B cell (primary cell): ENCODE measurements around the gene DLX2. TPM values are rescaled to one million over a fixed set of nuclear protein-coding genes. Genes with fewer than 3 reads are reported as not detected.

Source experiments
- ATAC-seq: fragments of 200-7000 bp; cut with Tn5 transposase; one replicate; pipeline ENCODE4 v1.10.0; 2021; ENCODE audit warnings: low read depth, mild to moderate bottlenecking, moderate number of reproducible peaks, moderate library complexity
- CTCF ChIA-PET: fragments of 350-600 bp; sonication (Branson Sonifier 250); formaldehyde crosslinking; loops from one replicate; lab custom pipeline; 2021; ENCODE audit warnings: antibody characterized with exemption, inconsistent platforms; lab: Charles Lee
- POLR2A ChIA-PET: fragments of 350-600 bp; sonication (Branson Sonifier 250); formaldehyde crosslinking; loops from one replicate; lab custom pipeline; 2021; ENCODE audit warnings: antibody characterized with exemption; lab: Charles Lee
- DNase-seq: peaks from one replicate; pipeline ENCODE4 v3.0.0; 2013
- H2AFZ ChIP-seq: 2 replicates; pipeline ENCODE4 v1.6.1; 2012; ENCODE audit warnings: mild to moderate bottlenecking, low read depth, low read length; ENCODE audit not compliant: insufficient read depth, poor library complexity, severe bottlenecking
- H3K27ac ChIP-seq, 2 donors: 1 replicate in 1 of 2; 2 replicates in 1 of 2; pipeline ENCODE4 v1.5.1; 2012 to 2013; ENCODE audit warnings: low read length in 2 of 2, mild to moderate bottlenecking in 2 of 2, moderate library complexity in 1 of 2
- H3K27me3 ChIP-seq, 4 experiments: fragments of 200-600 bp in 1 of 4; sonication (generic) in 1 of 4; replicated peaks in 1 of 4; 1 replicate in 2 of 4; 2 replicates in 2 of 4; pipeline versions ENCODE4 v1.6.1 to v1.7.0; 2013 to 2016; ENCODE audit warnings: low read length in 3 of 4, mild to moderate bottlenecking in 2 of 4, mixed read lengths in 1 of 4, moderate library complexity in 1 of 4; ENCODE audit not compliant: insufficient read depth in 4 of 4, control insufficient read depth in 3 of 4; ENCODE audit errors: control extremely low read depth in 1 of 4
- H3K36me3 ChIP-seq, 2 experiments: replicated peaks in 1 of 2; 1 replicate in 1 of 2; 2 replicates in 1 of 2; pipeline versions ENCODE4 v1.6.1 to v1.7.1; 2013; ENCODE audit warnings: low read length in 1 of 2; ENCODE audit not compliant: insufficient read depth in 2 of 2, control insufficient read depth in 1 of 2; ENCODE audit errors: control extremely low read depth in 1 of 2, extremely low read depth in 1 of 2
- H3K4me1 ChIP-seq, 2 donors: fragments of 200-600 bp in 1 of 2; sonication (generic) in 1 of 2; 1 replicate in 1 of 2; 2 replicates in 1 of 2; pipeline versions ENCODE4 v1.5.1 to v1.6.1; 2013 to 2017; ENCODE audit warnings: low read length in 2 of 2; ENCODE audit not compliant: control insufficient read depth in 2 of 2, insufficient read depth in 2 of 2
- H3K4me2 ChIP-seq: replicated peaks from 2 replicates; pipeline ENCODE3; 2012; ENCODE audit warnings: mild to moderate bottlenecking, low read depth, low read length; ENCODE audit not compliant: poor library complexity, severe bottlenecking
- H3K4me3 ChIP-seq, 5 experiments: fragments of 200-600 bp in 1 of 5; sonication (generic) in 1 of 5; 1 replicate in 3 of 5; 2 replicates in 2 of 5; pipeline versions ENCODE4 v1.5.1 to v1.7.0; 2011 to 2016; ENCODE audit warnings: low read length in 4 of 5, mild to moderate bottlenecking in 4 of 5, low read depth in 2 of 5, control low read depth in 1 of 5, moderate library complexity in 1 of 5; ENCODE audit not compliant: insufficient read depth in 1 of 5; ENCODE audit errors: control extremely low read depth in 1 of 5, extremely low read depth in 1 of 5
- H3K79me2 ChIP-seq: fragments of 200-600 bp; sonication (generic); one replicate; pipeline ENCODE4 v1.6.0; 2016; ENCODE audit warnings: low read length; ENCODE audit not compliant: control insufficient read depth, insufficient read depth
- H3K9ac ChIP-seq: fragments of 200-600 bp; sonication (generic); 2 replicates; pipeline ENCODE4 v1.6.1; 2017; ENCODE audit warnings: mild to moderate bottlenecking, low read length, moderate library complexity
- H3K9me3 ChIP-seq, 3 donors: one replicate each; pipeline versions ENCODE4 v1.6.1 to v1.7.1; 2013; ENCODE audit warnings: low read length in 2 of 3; ENCODE audit not compliant: control insufficient read depth in 2 of 3, insufficient read depth in 1 of 3; ENCODE audit errors: control extremely low read depth in 1 of 3
- H4K20me1 ChIP-seq: 2 replicates; pipeline ENCODE4 v1.6.0; 2012; ENCODE audit warnings: mild to moderate bottlenecking, low read length; ENCODE audit not compliant: insufficient read depth, control insufficient read depth, poor library complexity, severe bottlenecking
- H3K27ac Mint-ChIP-seq: one replicate; pipeline ENCODE4 v1.8.0; 2021; ENCODE audit warnings: mixed read lengths
- H3K27me3 Mint-ChIP-seq: one replicate; pipeline ENCODE4 v1.8.0; 2021; ENCODE audit warnings: mixed read lengths
- H3K4me1 Mint-ChIP-seq: one replicate; pipeline ENCODE4 v1.8.0; 2021; ENCODE audit warnings: mixed read lengths
- H3K4me3 Mint-ChIP-seq: one replicate; pipeline ENCODE4 v1.8.0; 2021; ENCODE audit warnings: mixed read lengths
- H3K9me3 Mint-ChIP-seq: one replicate; pipeline ENCODE4 v1.8.0; 2022; ENCODE audit warnings: mixed read lengths; ENCODE audit not compliant: insufficient read depth
- EZH2 ChIP-seq: IDR thresholded peaks from 2 replicates; pipeline ENCODE4 v1.6.1; 2012; ENCODE audit warnings: borderline replicate concordance, low read depth, mild to moderate bottlenecking, moderate library complexity, low read length; ENCODE audit not compliant: insufficient read depth, poor library complexity, severe bottlenecking
- WGBS: methylation state at CpG from one replicate; pipeline ENCODE4 v1.1.5; 2013; ENCODE audit warnings: missing lambda C conversion rate; ENCODE audit not compliant: insufficient coverage; 5-methylcytosine and 5-hydroxymethylcytosine counted together
- intact Hi-C: fragments of 100-400 bp; cut with micrococcal nuclease; formaldehyde crosslinking; loops from one replicate; pipeline ENCODE4 v1.10.0; 2022
- polyA plus RNA-seq: library from polyadenylated mRNA; depleted of rRNA; stranded (reverse); fragments of >200 nt; gene quantifications from 2 replicates; pipeline ENCODE4 v1.2.3, GENCODE V29; 2012
- total RNA-seq, 2 donors: library from RNA; stranded (reverse); fragments of 120-200 nt in 1 of 2; gene quantifications; 1 replicate in 1 of 2; 2 replicates in 1 of 2; pipeline versions ENCODE4 v1.2.3 to v1.2.4, GENCODE V29; 2013 to 2022
- TF ChIP-seq, protein P1 (sequence below): fragments of 200-600 bp; IDR thresholded peaks from one replicate; pipeline ENCODE4 v1.8.0; 2022; ENCODE audit warnings: antibody characterized with exemption, mild to moderate bottlenecking

Gene DLX2
- total and polyA plus RNA-seq, 2 donors (not counting 1 experiment from before 2014, with no cell fraction given) = 0.13 to 0.52 TPM

- no peak overlapping the region for H3K27ac ChIP-seq
- peaks cover 27% of the 10 kb centered on the region for H3K4me1 Mint-ChIP-seq
- no peak overlapping the region for H3K4me3 Mint-ChIP-seq
- 18% methylated on average over 17 of the region's 25 CpGs for WGBS
- peak; percentile 29 for DNase-seq
- no peak overlapping the region for H3K4me2 ChIP-seq
- H2AFZ ChIP-seq = no peak overlapping the region
- H3K4me3 ChIP-seq = no peak overlapping the region
- H3K27me3 Mint-ChIP-seq = peaks cover 60% of the 10 kb centered on the region
- H3K36me3 ChIP-seq = no peaks in the 10 kb centered on the region
- peaks cover 6% of the 10 kb centered on the region for H4K20me1 ChIP-seq
- TF ChIP-seq, protein P1, sequence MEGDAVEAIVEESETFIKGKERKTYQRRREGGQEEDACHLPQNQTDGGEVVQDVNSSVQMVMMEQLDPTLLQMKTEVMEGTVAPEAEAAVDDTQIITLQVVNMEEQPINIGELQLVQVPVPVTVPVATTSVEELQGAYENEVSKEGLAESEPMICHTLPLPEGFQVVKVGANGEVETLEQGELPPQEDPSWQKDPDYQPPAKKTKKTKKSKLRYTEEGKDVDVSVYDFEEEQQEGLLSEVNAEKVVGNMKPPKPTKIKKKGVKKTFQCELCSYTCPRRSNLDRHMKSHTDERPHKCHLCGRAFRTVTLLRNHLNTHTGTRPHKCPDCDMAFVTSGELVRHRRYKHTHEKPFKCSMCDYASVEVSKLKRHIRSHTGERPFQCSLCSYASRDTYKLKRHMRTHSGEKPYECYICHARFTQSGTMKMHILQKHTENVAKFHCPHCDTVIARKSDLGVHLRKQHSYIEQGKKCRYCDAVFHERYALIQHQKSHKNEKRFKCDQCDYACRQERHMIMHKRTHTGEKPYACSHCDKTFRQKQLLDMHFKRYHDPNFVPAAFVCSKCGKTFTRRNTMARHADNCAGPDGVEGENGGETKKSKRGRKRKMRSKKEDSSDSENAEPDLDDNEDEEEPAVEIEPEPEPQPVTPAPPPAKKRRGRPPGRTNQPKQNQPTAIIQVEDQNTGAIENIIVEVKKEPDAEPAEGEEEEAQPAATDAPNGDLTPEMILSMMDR = no peak
- TF ChIP-seq EZH2 = no peak
- no peak for ATAC-seq
- H3K79me2 ChIP-seq = no peaks in the 10 kb centered on the region
- CTCF ChIA-PET = interaction anchor here (0.7 to 1.3 kb wide), 2 partner anchors 8 to 10 kb away, joined by 3 read pairs; no protein-coding TSS in a partner anchor
- peak overlapping the region; percentile 65 for H3K27ac Mint-ChIP-seq
- H3K9ac ChIP-seq = no peak overlapping the region
- intact Hi-C loops = no loop called here
- H3K27me3 ChIP-seq = peaks cover 0 to 69% (median 67%) of the 10 kb centered on the region in 4 experiments
- H3K9me3 ChIP-seq = peaks cover 0 to 66% (median 30%) of the 10 kb centered on the region in 3 donors
- H3K4me1 ChIP-seq = peaks cover 42 to 56% of the 10 kb centered on the region in 2 donors
- POLR2A ChIA-PET = interaction anchor here (0.7 to 2.2 kb wide), 2 partner anchors 14 to 18 kb away, joined by 3 to 6 read pairs; no protein-coding TSS in a partner anchor
- no peaks in the 10 kb centered on the region for H3K9me3 Mint-ChIP-seq
Measured at GRCh38 chr2:172080641-172081220, 22.0 kb downstream of the DLX2 start.
